ENCODE measurements around the gene HNMT. TPM values are rescaled to one million over a fixed set of nuclear protein-coding genes. Genes with fewer than 3 reads are reported as not detected.

HNMT gene
- total and polyA plus RNA-seq, 7 donors = 29.9 to 124 (median 59.2) TPM

DNA sequence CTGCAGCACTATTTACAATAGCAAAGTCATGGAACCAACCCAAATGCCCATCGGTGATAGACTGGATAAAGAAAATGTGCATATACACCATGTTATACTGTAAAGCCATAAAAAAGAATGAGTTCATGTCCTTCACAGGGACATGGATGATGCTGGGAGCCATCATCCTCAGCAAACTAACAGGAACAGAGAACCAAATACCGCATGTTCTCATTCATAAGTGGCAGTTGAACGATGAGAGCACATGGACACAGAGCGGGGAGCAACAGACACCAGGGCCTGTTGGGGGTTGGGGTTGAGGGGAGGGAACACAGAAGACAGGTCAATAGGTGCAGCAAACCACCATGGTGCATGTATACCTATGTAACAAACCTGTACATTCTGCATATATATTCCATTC lies 33.5 kb downstream of the HNMT start:
- Histone ChIP-seq H3K4me1 (no peaks in the 10 kb centered on the region), H3K36me3 (peaks cover 0 to 10% (median 3%) of the 10 kb centered on the region in 4 donors), H3K9me3 (no peaks in the 10 kb centered on the region), H3K27ac (no peak overlapping the region), H3K4me3 (no peak overlapping the region), H3K27me3 (no peaks in the 10 kb centered on the region)
- 96 to 98% methylated on average over 4 of the region's 4 CpGs for WGBS, 2 donors
- no peak for TF ChIP-seq POLR2AphosphoS5 (IDR thresholded peaks at IDR 0.05)
- TF ChIP-seq, protein P1, sequence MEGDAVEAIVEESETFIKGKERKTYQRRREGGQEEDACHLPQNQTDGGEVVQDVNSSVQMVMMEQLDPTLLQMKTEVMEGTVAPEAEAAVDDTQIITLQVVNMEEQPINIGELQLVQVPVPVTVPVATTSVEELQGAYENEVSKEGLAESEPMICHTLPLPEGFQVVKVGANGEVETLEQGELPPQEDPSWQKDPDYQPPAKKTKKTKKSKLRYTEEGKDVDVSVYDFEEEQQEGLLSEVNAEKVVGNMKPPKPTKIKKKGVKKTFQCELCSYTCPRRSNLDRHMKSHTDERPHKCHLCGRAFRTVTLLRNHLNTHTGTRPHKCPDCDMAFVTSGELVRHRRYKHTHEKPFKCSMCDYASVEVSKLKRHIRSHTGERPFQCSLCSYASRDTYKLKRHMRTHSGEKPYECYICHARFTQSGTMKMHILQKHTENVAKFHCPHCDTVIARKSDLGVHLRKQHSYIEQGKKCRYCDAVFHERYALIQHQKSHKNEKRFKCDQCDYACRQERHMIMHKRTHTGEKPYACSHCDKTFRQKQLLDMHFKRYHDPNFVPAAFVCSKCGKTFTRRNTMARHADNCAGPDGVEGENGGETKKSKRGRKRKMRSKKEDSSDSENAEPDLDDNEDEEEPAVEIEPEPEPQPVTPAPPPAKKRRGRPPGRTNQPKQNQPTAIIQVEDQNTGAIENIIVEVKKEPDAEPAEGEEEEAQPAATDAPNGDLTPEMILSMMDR (IDR thresholded peaks at IDR 0.05) = no peak
- no peak for TF ChIP-seq POLR2A (IDR thresholded peaks at IDR 0.05)
- no peak for TF ChIP-seq EP300 (IDR thresholded peaks at IDR 0.05)
- no peak for DNase-seq
- intact Hi-C loops (cut with DNase I) = no loop called here

DNA sequence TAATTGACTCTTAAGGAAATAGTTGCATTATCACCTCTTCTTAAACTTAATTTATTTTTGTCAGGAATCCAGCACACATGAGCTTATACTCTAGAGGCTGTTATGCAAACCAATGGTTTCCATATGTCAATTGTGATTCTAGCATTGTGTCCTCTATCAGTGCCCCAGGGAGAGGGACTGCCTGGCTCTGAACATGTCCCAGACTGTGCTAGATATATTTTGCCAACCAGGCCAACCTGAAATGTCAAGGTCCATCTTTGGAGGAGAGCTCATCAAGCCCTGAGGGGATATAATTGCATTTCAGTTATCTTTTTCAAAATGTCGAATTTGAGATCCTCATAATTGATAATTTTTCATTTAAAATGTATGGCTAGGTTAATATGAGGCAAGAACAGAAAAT lies 34.2 kb downstream of the HNMT start:
- no peaks in the 10 kb centered on the region for H3K4me1 ChIP-seq
- intact Hi-C loops (cut with DNase I) = no loop called here
- no peak overlapping the region for H3K4me3 ChIP-seq
- DNase-seq = no peak
- H3K9me3 ChIP-seq = no peaks in the 10 kb centered on the region
- TF ChIP-seq POLR2AphosphoS5 (IDR thresholded peaks at IDR 0.05) (no peak), POLR2A (IDR thresholded peaks at IDR 0.05) (no peak), EP300 (IDR thresholded peaks at IDR 0.05) (no peak)
- TF ChIP-seq, protein P1 (IDR thresholded peaks at IDR 0.05) = no peak
- WGBS, 2 donors = 69 to 90% methylated on average over 1 of the region's 1 CpG
- peaks cover 0 to 15% (median 3%) of the 10 kb centered on the region in 4 donors for H3K36me3 ChIP-seq
- no peak overlapping the region for H3K27ac ChIP-seq
- no peaks in the 10 kb centered on the region for H3K27me3 ChIP-seq

DNA sequence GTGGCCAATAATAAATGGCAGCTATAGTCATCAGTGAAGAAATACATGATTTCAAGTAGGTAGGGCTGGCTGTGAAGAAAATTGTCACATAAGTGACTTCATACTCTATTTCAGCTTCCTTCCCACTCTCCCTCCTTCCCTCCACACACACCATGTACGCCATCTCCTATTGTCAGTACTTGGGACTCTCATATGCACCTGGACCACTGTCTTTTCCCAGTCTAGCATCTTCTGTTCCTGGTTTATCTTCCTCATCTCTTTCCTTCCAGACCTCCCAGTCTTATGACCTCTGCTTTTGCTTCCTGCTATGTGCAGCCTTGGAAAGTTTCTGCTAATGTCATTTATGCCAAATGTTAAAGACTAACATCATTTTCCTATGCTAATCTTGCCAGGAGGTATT lies 35.0 kb downstream of the HNMT start:
- WGBS, 2 donors = 91 to 93% methylated on average over 1 of the region's 1 CpG
- H3K4me3 ChIP-seq = no peak overlapping the region
- TF ChIP-seq POLR2A (IDR thresholded peaks at IDR 0.05) (no peak), POLR2AphosphoS5 (IDR thresholded peaks at IDR 0.05) (no peak), EP300 (IDR thresholded peaks at IDR 0.05) (no peak)
- TF ChIP-seq, protein P1 (IDR thresholded peaks at IDR 0.05) = no peak

DNA sequence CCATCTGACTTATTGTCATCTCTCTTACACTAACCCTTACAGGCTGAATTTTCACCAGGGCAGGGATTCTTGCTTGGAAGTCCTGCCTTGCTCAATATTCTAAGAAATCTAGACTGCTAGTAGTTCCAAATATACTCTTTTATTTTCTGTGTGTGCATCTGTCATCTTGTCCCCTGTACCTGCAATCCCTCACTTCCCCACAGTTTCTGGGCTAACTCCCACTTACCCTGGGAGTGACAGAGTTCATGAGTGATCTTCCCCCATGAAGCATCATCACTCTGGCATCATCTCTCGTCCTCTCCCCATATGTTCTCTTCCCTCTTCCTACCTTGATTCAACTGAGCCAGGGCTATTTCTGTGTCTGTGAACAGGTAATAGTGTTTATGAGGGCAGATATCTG lies 35.7 kb downstream of the HNMT start:
- no peak for DNase-seq
- no peak overlapping the region for H3K4me3 ChIP-seq
- WGBS, 2 donors = 82 to 88% methylated on average over 1 of the region's 1 CpG
- TF ChIP-seq, protein P1 (IDR thresholded peaks at IDR 0.05) = no peak
- no peak for TF ChIP-seq POLR2A (IDR thresholded peaks at IDR 0.05)
- no peak for TF ChIP-seq EP300 (IDR thresholded peaks at IDR 0.05)
- no peak for TF ChIP-seq POLR2AphosphoS5 (IDR thresholded peaks at IDR 0.05)
- no peaks in the 10 kb centered on the region for H3K9me3 ChIP-seq
- intact Hi-C loops (cut with DNase I) = no loop called here
- no peak overlapping the region for H3K27ac ChIP-seq
- H3K4me1 ChIP-seq = no peaks in the 10 kb centered on the region
- no peaks in the 10 kb centered on the region for H3K27me3 ChIP-seq
- H3K36me3 ChIP-seq = peaks cover 0 to 21% (median 3%) of the 10 kb centered on the region in 4 donors

More for the DNA sequence above, 35.0 kb downstream of the HNMT start:
- H3K27ac ChIP-seq = no peak overlapping the region
- H3K36me3 ChIP-seq = peaks cover 0 to 20% (median 3%) of the 10 kb centered on the region in 4 donors
- no peaks in the 10 kb centered on the region for H3K9me3 ChIP-seq
- intact Hi-C loops (cut with DNase I) = no loop called here
- no peak for DNase-seq
- H3K4me1 ChIP-seq = no peaks in the 10 kb centered on the region
- H3K27me3 ChIP-seq = no peaks in the 10 kb centered on the region

DNA sequence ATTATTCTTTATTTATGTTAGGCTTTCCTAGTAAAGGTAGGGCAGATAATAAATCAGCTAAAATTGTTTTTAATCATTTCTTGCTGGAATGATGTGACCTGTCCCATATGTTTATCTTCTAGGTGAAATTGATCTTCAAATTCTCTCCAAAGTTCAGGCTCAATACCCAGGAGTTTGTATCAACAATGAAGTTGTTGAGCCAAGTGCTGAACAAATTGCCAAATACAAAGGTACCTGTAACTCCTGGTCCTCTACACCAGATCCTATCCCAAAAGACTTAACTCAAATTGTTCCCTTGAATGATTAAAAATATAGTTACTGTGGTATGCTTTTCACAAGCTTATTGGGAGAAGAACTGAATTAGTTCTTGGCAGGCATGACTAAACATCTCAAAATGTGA lies 36.5 kb downstream of the HNMT start:
- TF ChIP-seq, protein P1 (IDR thresholded peaks at IDR 0.05) = no peak
- TF ChIP-seq EP300 (IDR thresholded peaks at IDR 0.05) (no peak), POLR2AphosphoS5 (IDR thresholded peaks at IDR 0.05) (no peak), POLR2A (IDR thresholded peaks at IDR 0.05) (no peak)
- peaks cover 0 to 28% (median 3%) of the 10 kb centered on the region in 4 donors for H3K36me3 ChIP-seq
- no peaks in the 10 kb centered on the region for H3K9me3 ChIP-seq
- no peaks in the 10 kb centered on the region for H3K4me1 ChIP-seq
- no peak overlapping the region for H3K4me3 ChIP-seq
- no peak for DNase-seq
- intact Hi-C loops (cut with DNase I) = no loop called here
- no peak overlapping the region for H3K27ac ChIP-seq
- H3K27me3 ChIP-seq = no peaks in the 10 kb centered on the region
